RWPE1 (cell line): ENCODE data around the gene PDS5B.
A peak's percentile ranks its signal among the peaks of the same experiment; 100 is the strongest.

ENCODE experiments used
- CTCF ChIA-PET: fragments of 350-600 bp; sonication (Branson Sonifier 250); formaldehyde crosslinking; extraction: SDS; loops from one replicate; lab custom pipeline; 2021; lab: Yijun Ruan, JAX
- POLR2A ChIA-PET: fragments of 400-600 bp; formaldehyde crosslinking; extraction: SDS; loops from one replicate; lab custom pipeline; 2020; ENCODE audit warnings: antibody characterized with exemption; ENCODE audit not compliant: low non-redundant PET; lab: Yijun Ruan, JAX
- DNase-seq: peaks from one replicate; pipeline ENCODE4 v3.0.0; 2012; ENCODE audit warnings: low spot score
- H3K27ac ChIP-seq: fragments of 450-650 bp; 2 replicates; pipeline ENCODE4 v1.5.1; 2017
- CTCF ChIP-seq: fragments of 450-650 bp; conservative IDR thresholded peaks from 2 replicates; pipeline ENCODE4 v1.5.1; 2017; ENCODE audit warnings: low read depth, mild to moderate bottlenecking

PDS5B gene

GRCh38 chr13:32638739-32639138 lies 52.5 kb downstream of the PDS5B start:
- no peak overlapping the region for H3K27ac ChIP-seq
- no peak for DNase-seq
- CTCF ChIA-PET = no interaction called here
- POLR2A ChIA-PET = no interaction called here
- TF ChIP-seq CTCF = no peak

GRCh38 chr13:32639502-32640105 lies 53.4 kb downstream of the PDS5B start:
- CTCF ChIA-PET = interaction anchor here (0.5 to 1.2 kb wide), 13 partner anchors 10 to 280 kb away, joined by 3 to 7 read pairs (median 4); partner anchors contain the start of gene PDS5B
- POLR2A ChIA-PET = no interaction called here

GRCh38 chr13:32642316-32642715 lies 56.1 kb downstream of the PDS5B start:
- no peak for TF ChIP-seq CTCF
- POLR2A ChIA-PET = no interaction called here
- no peak for DNase-seq
- CTCF ChIA-PET = interaction anchor here (0.7 to 0.9 kb wide), 2 partner anchors 8 to 110 kb away, joined by 3 to 4 read pairs; no protein-coding TSS in a partner anchor
- H3K27ac ChIP-seq = no peak overlapping the region

More at GRCh38 chr13:32639502-32640105, 53.4 kb downstream of the PDS5B start:
- peak; percentile 31 for DNase-seq
- TF ChIP-seq CTCF = peak; percentile 81
- no peak overlapping the region for H3K27ac ChIP-seq

- POLR2A ChIA-PET = no interaction called here
These were observed 56.6 kb downstream of the PDS5B start for GRCh38 chr13:32642858-32643257.

GRCh38 chr13:32645854-32646253 lies 59.6 kb downstream of the PDS5B start:
- no peak overlapping the region for H3K27ac ChIP-seq
- CTCF ChIA-PET = interaction anchor here (1.0 kb wide), 1 partner anchor 17 kb away, joined by 4 read pairs; no protein-coding TSS in a partner anchor
- TF ChIP-seq CTCF = no peak
- DNase-seq = no peak
- POLR2A ChIA-PET = no interaction called here

More at GRCh38 chr13:32642858-32643257, 56.6 kb downstream of the PDS5B start:
- no peak for TF ChIP-seq CTCF
- DNase-seq = no peak
- H3K27ac ChIP-seq = no peak overlapping the region
- CTCF ChIA-PET = interaction anchor here (0.5 to 0.9 kb wide), 3 partner anchors 8 to 46 kb away, joined by 3 read pairs; no protein-coding TSS in a partner anchor

- no peak overlapping the region for H3K27ac ChIP-seq
- no peak for DNase-seq
- POLR2A ChIA-PET = no interaction called here
- no peak for TF ChIP-seq CTCF
- CTCF ChIA-PET = interaction anchor here (0.6 kb wide), 1 partner anchor 293 kb away, joined by 3 read pairs; no protein-coding TSS in a partner anchor
These were observed 61.7 kb downstream of the PDS5B start for GRCh38 chr13:32647926-32648325.
